ENCODE measurements around the gene PIH1D1. TPM values are rescaled to one million over a fixed set of nuclear protein-coding genes. Genes with fewer than 3 reads are reported as not detected.

Gene PIH1D1
- polyA plus RNA-seq, 6 donors from 2014 or later: 70.3 to 95.3 (median 79.0) TPM

DNA sequence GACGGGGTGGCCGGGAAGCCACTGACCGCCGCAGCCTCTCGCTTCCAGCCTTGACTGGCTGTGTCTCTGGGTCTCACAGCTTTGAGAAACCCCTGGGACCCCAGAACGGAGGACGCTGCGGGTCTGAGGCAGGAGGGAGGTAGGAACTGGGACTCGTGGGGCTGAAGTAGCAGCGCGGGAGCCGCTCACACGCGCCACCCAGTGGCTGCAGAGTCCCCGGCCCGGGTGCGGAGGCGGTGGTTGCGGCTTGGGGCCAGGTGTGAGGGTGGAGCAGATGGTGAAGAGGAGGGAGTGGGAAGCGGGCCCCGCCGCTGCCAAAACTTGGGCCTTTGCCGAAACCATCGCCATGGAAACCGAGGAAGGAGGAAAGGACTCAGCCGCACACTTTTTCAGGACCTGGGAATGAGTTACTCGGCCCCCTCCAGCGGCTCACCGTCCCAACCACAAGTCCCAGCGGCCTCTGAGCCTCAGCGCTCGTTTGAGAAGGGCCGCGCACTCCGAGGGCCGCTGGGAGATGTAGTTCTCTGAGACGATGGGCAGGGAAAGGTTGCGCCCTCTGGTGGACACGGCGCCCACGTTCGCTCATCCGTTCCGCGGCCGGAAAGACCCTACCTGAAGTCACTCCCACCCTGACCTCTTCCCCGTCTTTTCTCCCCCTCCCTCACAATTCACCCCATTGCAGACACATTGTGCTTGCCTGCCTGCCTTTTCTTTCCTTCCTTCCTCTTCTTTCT is 8.1 kb downstream of the PIH1D1 start:
- DNase-seq (peak; percentile 95), ATAC-seq (ENCODE audit: low read depth in 2 of 2) (peak; percentile 87)
- peaks cover 37 to 57% (median 49%) of the 10 kb centered on the region in 3 donors for H3K4me1 Mint-ChIP-seq
- H3K9me3 Mint-ChIP-seq: peaks cover 0 to 4% (median 0%) of the 10 kb centered on the region in 7 donors
- H3K27me3 Mint-ChIP-seq: peaks cover 34 to 44% (median 41%) of the 10 kb centered on the region in 3 donors
- peak overlapping the region; percentile 84 to 98 (median 94) for H3K27ac Mint-ChIP-seq
- peaks cover 3 to 26% of the 10 kb centered on the region in 2 donors for H3K36me3 Mint-ChIP-seq
- H3K4me3 Mint-ChIP-seq: peak overlapping the region; percentile 79 to 94 (median 91)

DNA sequence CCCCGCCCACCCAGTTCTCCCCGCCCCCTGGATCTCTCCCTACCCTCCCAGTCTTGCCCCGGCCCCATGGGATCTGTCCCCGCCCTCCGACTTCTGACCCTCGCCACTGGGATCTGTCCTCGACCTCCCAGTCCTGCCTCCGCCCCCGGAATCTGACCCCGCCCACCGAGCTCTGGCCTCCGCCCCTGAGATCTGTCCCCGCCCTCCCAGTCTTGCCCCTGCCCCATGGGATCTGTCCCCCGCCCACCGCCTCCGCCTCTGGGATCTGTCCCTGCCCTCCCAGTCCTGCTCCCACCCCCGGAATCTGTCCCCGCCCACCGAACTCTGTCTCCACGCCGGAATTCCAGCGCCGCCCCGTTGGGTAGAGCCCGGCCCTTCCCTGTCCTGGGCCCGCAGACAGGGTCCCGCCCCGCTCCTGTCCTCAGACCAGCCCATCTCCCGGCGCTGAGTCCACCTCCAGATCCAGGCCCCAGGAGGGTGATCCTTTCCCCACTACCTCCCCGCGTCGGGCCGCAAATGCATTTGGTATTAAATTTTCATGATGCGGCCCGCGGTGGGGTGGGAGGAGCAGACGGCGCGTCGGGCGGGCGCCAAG is 8.7 kb downstream of the PIH1D1 start:
- peaks cover 0 to 4% (median 0%) of the 10 kb centered on the region in 7 donors for H3K9me3 Mint-ChIP-seq
- peaks cover 37 to 58% (median 48%) of the 10 kb centered on the region in 3 donors for H3K4me1 Mint-ChIP-seq
- no peak for DNase-seq
- peak overlapping the region in 5 of 6 donors; percentile 84 to 98 (median 93) for H3K27ac Mint-ChIP-seq
- peak overlapping the region; percentile 79 to 94 (median 91) for H3K4me3 Mint-ChIP-seq
- peaks cover 3 to 21% of the 10 kb centered on the region in 2 donors for H3K36me3 Mint-ChIP-seq
- peak; percentile 16 to 20 for ATAC-seq (ENCODE audit: low read depth in 2 of 2)
- peaks cover 41 to 50% (median 47%) of the 10 kb centered on the region in 3 donors for H3K27me3 Mint-ChIP-seq

DNA sequence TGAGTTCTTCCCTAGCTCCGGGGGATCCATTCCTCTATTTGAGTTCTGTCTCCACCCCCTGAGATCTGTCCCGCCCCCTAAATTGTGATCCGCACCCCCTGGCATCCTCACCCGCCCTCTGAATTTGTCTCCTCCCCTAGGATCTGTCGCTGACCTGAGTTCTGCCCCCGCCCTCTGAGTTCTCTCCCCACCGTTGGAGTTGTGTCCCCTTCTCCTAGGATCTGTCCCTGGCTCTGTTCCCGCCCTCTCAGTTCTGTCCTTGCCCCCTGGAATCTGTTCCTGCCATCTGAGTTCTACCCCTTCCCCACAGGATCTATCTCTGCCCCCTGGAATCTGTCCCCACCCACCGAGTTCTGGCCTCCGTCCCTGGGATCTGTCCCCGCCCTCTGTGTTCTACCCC is 9.3 kb downstream of the PIH1D1 start:
- Mint-ChIP-seq H3K4me3 (peak overlapping the region; percentile 79 to 94 (median 91)), H3K27me3 (peaks cover 46 to 56% (median 53%) of the 10 kb centered on the region in 3 donors), H3K4me1 (peaks cover 41 to 60% (median 50%) of the 10 kb centered on the region in 3 donors), H3K36me3 (peaks cover 3 to 21% of the 10 kb centered on the region in 2 donors), H3K9me3 (peaks cover 0 to 4% (median 0%) of the 10 kb centered on the region in 7 donors), H3K27ac (peak overlapping the region in 4 of 6 donors; percentile 9 to 90 (median 82))
- no peak for DNase-seq
- no peak for ATAC-seq (ENCODE audit: low read depth in 2 of 2)

DNA sequence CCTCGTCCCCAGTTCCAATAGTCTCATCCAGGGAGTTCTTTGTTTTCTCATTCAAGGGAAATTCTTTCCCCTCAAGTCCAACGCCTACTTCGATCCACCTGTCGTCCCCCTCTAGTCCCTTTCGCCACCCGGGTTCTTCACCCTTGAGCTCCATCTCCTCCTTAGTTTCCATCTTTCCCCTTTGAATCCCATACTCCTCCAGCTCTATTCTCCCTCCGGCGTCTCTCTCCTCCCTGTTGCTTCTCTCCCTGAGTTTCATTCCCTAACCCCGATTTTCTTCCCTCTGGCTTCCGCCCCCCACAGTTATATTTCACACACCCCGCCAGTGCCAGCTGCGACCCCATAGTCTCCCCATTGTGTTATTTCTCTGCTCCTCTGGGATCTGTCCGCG is 9.7 kb downstream of the PIH1D1 start:
- peaks cover 0 to 4% (median 0%) of the 10 kb centered on the region in 7 donors for H3K9me3 Mint-ChIP-seq
- peaks cover 44 to 61% (median 50%) of the 10 kb centered on the region in 3 donors for H3K4me1 Mint-ChIP-seq
- peaks cover 3 to 25% of the 10 kb centered on the region in 2 donors for H3K36me3 Mint-ChIP-seq
- peaks cover 50 to 60% (median 57%) of the 10 kb centered on the region in 3 donors for H3K27me3 Mint-ChIP-seq
- peak overlapping the region; percentile 79 to 94 (median 91) for H3K4me3 Mint-ChIP-seq
- ATAC-seq (ENCODE audit: low read depth in 2 of 2) (no peak), DNase-seq (no peak)
- H3K27ac Mint-ChIP-seq: peak overlapping the region in 2 of 6 donors; percentile 88

DNA sequence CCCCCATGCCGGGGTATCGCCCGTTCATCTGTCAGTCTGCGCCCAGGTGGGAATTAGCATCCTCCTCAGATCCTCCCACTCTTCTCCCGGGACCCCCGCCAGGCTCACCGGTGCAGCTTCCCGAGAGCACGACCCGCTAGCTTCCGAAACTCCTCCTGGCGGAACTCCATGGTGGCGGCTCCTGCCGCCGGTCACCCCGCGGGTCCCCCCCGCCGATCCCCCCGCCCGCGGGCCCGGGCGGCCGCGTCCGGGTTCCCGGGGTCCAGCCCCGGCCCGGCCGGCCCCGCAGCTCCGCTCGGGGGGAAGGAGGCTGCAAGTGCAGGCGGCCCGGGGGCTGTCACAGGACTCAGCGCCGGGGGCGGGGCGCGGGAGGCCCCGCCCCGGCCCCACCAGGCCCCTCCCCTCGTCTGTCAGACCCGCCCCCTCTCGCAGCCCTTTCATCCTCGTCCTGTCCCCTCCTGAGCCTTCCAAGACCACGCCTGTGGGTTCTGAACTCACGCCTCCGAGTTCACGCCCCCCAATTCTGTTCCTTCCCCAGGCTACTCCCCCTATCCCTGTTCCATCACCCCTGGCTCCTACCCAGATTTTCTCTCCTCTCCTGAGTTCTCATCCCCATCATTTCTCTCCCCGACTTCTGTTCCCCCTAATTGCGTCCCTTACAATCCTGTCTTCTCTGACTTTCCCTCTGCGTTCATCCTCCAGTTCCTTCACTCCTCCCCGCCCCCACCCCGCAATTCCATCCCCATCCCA is 10.2 kb downstream of the PIH1D1 start, which contains the start of gene SLC17A7:
Gene SLC17A7 (minus strand): TSS at position 318 of the 750 bp plus-strand sequence. CDS start 148 bp downstream, at position 170.
- Mint-ChIP-seq H3K27ac (peak within 1 kb of the TSS in 5 of 6 donors; percentile 3 to 88 (median 76)), H3K4me3 (peak within 1 kb of the TSS; percentile 79 to 94 (median 91)), H3K27me3 (peaks cover 55 to 65% (median 62%) of the 10 kb centered on the region in 3 donors), H3K36me3 (peaks cover 3 to 27% of the 10 kb centered on the region in 2 donors), H3K4me1 (peaks cover 48 to 58% (median 51%) of the 10 kb centered on the region in 3 donors), H3K9me3 (peaks cover 0 to 4% (median 0%) of the 10 kb centered on the region in 7 donors)
- ATAC-seq (ENCODE audit: low read depth in 2 of 2): no peak
- DNase-seq: no peak

DNA sequence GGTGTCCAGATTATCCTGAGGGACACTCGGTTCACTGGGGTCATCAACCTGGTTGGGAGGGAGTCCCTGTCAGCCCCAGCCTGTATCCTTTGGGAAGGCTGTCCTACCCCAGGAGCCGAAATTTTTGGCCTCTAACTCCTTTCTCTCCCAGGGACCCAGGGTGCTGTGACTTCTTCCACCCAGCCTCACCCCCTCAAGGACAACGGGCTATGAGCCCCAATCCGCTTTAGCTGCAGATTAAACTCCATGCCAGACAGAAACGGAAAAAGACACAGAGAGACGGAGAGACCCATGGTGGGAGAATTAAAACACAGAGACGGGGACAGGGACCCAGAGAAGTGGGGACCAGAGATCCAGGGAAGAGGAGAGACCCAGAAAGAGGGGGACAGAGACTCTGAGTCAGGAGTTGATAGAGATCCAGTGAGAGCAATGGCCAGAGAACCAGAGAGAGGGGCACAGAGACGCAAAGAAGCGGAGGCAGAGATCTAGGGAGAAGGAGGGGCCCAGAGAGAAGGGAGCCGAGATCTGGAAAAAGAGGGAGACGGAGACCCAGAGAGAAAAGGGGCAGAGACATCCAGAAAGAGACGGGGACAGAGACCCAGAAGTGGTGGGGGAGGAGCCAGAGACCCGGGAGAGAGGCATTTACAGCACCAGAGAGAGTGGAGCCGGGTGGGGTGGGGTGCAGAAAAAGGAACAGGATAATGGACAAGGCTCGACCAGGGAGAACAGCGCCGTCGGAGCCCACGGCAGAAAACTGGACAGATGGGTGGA is 11.0 kb downstream of the PIH1D1 start:
- DNase-seq: no peak
- ATAC-seq (ENCODE audit: low read depth in 2 of 2): no peak
- peaks cover 3 to 33% of the 10 kb centered on the region in 2 donors for H3K36me3 Mint-ChIP-seq
- H3K9me3 Mint-ChIP-seq: peaks cover 0 to 4% (median 2%) of the 10 kb centered on the region in 7 donors
- H3K27me3 Mint-ChIP-seq: peaks cover 63 to 73% (median 70%) of the 10 kb centered on the region in 3 donors
- H3K4me1 Mint-ChIP-seq: peaks cover 53 to 58% (median 57%) of the 10 kb centered on the region in 3 donors
- H3K27ac Mint-ChIP-seq: peak overlapping the region in 2 of 6 donors; percentile 3 to 26
- H3K4me3 Mint-ChIP-seq: peak overlapping the region in 7 of 8 donors; percentile 17 to 86 (median 75)

DNA sequence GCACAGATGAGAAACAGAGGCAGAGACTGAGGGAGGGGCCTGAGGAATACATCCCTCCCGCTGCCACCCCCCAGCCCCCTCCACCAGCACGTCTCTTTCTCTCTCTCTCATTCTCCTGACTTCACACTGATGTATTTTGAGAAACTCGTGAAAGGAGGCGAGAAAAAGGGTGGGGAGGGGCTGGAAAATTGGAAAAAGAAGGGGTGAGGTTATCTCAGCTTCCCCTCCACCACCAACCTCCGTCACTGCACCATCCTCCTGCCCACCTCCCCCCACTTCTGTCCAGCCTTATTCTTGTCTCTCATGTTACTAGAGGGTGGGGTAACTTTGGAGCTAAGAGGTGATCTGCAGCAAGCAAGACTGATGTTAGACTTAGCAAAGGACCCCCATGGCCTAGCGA is 11.8 kb downstream of the PIH1D1 start:
- ATAC-seq (ENCODE audit: low read depth in 2 of 2) (no peak), DNase-seq (no peak)
- Mint-ChIP-seq H3K4me3 (peak overlapping the region in 1 of 8 donors; percentile 86), H3K4me1 (peaks cover 49 to 58% (median 58%) of the 10 kb centered on the region in 3 donors), H3K36me3 (peaks cover 3 to 38% of the 10 kb centered on the region in 2 donors), H3K9me3 (peaks cover 0 to 10% (median 2%) of the 10 kb centered on the region in 7 donors), H3K27me3 (peaks cover 71 to 81% (median 78%) of the 10 kb centered on the region in 3 donors), H3K27ac (peak overlapping the region in 1 of 6 donors; percentile 72)

DNA sequence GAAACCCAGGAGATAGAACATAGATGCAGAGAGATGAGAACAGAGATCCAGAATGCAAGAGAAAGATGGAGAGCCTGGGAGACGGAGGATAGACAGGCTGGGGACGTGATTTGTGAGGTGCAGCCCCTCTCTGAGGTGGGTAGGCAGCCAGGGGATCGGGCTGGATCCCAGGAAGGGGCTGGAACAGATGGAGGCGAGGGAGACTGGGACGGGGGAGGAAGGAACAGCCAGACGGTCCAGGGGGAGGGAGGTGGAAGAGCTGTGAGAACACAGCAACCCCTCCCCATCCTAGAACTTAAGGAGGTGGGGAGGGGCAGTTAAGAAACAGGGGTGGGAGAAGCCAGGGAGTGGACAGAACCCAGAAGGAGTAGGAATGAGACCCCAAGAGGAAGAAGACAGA is 13.4 kb downstream of the PIH1D1 start:
- Mint-ChIP-seq H3K4me3 (peak overlapping the region in 1 of 8 donors; percentile 74), H3K9me3 (peaks cover 0 to 10% (median 2%) of the 10 kb centered on the region in 7 donors), H3K27ac (no peak overlapping the region), H3K4me1 (peaks cover 45 to 57% (median 50%) of the 10 kb centered on the region in 3 donors), H3K27me3 (peaks cover 79 to 93% (median 92%) of the 10 kb centered on the region in 3 donors), H3K36me3 (peaks cover 3 to 38% of the 10 kb centered on the region in 2 donors)
- DNase-seq (no peak), ATAC-seq (ENCODE audit: low read depth in 2 of 2) (no peak)

DNA sequence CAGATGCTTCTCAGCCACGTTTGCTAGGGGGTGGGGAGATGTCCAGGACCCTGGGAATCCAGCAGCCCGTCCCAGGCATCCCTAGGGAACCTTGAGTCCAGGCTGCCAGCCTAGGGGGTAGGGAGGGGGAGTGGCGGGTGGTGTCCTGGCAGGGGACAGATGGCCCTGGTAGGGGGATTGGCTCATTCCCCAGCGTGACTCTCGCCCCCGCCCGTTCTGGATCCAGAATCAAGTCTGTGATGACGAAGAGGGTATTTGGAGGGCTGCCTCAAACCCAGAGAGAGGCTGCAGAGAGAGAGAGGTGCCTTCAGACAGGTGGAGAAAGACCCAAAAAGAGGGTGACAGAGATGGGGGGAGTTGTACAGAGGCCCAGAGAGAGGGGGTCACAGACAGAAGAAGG is 14.4 kb downstream of the PIH1D1 start:
- Mint-ChIP-seq H3K27ac (no peak overlapping the region), H3K4me1 (peaks cover 45 to 59% (median 49%) of the 10 kb centered on the region in 3 donors), H3K9me3 (peaks cover 0 to 10% (median 2%) of the 10 kb centered on the region in 7 donors), H3K27me3 (peaks cover 80 to 96% (median 96%) of the 10 kb centered on the region in 3 donors), H3K36me3 (peaks cover 3 to 38% of the 10 kb centered on the region in 2 donors), H3K4me3 (peak overlapping the region in 4 of 8 donors; percentile 15 to 38 (median 30))
- ATAC-seq (ENCODE audit: low read depth in 2 of 2): no peak
- no peak for DNase-seq

DNA sequence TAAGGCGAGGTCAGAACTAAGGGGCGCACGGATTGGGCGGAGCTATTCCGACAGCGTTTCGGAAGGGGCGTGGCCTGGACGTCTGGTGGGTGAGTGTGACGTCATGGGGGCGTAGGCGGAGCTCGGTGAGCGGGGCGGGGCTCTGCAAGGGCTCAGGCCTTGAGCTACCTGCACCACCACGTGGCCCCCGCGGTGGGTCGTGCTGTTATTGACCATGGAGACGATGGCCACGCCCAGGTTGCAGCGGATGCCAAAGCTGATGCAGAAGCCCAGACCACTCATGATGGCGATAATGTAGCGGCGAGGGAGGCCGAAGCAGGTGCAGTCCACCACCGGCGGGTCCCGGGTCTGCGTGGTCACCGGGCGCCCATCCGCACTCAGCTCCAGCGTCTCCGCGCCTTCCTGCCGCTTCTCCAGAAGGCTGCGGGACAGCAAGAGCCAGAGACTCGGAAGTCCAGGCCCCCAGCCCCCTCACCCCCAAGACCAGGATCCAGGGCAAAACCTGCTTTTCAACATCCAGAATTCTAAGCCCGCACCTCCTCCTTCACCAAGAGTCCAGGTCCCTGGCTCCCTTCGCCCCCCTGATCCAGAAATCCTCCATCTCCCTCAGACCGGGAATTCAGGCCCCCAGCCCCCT is 15.1 kb downstream of the PIH1D1 start:
- peaks cover 3 to 35% of the 10 kb centered on the region in 2 donors for H3K36me3 Mint-ChIP-seq
- peaks cover 42 to 56% (median 45%) of the 10 kb centered on the region in 3 donors for H3K4me1 Mint-ChIP-seq
- ATAC-seq (ENCODE audit: low read depth in 2 of 2) (peak; percentile 51 to 52), DNase-seq (peak; percentile 40)
- peak overlapping the region in 4 of 8 donors; percentile 32 to 73 (median 36) for H3K4me3 Mint-ChIP-seq
- H3K27me3 Mint-ChIP-seq: peaks cover 77 to 96% (median 95%) of the 10 kb centered on the region in 3 donors
- peaks cover 0 to 10% (median 0%) of the 10 kb centered on the region in 7 donors for H3K9me3 Mint-ChIP-seq
- no peak overlapping the region for H3K27ac Mint-ChIP-seq

DNA sequence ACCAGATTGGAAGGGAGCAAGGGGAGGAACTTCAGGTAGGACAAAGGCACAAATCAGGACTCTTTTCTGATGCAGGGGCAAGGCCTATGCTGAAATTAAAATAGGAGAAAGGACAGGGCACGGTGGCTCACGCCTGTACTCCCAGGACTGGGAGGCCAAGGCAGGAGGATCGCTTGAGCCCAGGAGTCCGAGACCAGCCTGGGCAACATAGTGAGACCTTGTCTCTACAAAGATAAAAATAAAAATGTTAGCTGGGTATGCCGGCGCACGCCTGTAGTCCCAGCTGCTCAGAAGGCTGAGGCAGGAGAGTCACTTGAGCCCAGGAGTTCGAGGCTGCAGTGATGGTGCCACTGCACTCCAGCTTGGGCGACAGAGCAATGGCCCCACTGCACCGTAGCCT is 15.9 kb downstream of the PIH1D1 start:
- Mint-ChIP-seq H3K4me3 (peak overlapping the region in 4 of 8 donors; percentile 14 to 39 (median 33)), H3K4me1 (peaks cover 39 to 52% (median 44%) of the 10 kb centered on the region in 3 donors), H3K36me3 (peaks cover under 1 to 32% of the 10 kb centered on the region in 2 donors), H3K27ac (peak overlapping the region in 1 of 6 donors; percentile 44), H3K27me3 (peaks cover 75 to 96% (median 96%) of the 10 kb centered on the region in 3 donors), H3K9me3 (peaks cover 0 to 10% (median under 1%) of the 10 kb centered on the region in 7 donors)
- DNase-seq (no peak), ATAC-seq (ENCODE audit: low read depth in 2 of 2) (no peak)
